ENCODE measurements around the gene SLC1A7.

GRCh38 chr1:53158900-53159299, 16.5 kb upstream of the SLC1A7 start:
- TF ChIP-seq CTCF (optimal IDR thresholded peaks at IDR 0.05 in 1 of 3, IDR thresholded peaks at IDR 0.05 in 1 of 3, conservative IDR thresholded peaks at IDR 0.05 in 1 of 3; ENCODE audit: extremely low read depth in 1 of 3, insufficient read depth in 2 of 3, low read length in 3 of 3) = no peak
- no peak for TF ChIP-seq EZH2 (IDR thresholded peaks at IDR 0.05; ENCODE audit: low read length)

Measured in keratinocyte (primary cell).